Activated T-helper 9 cell treated with anti-CD3 and anti-CD28 coated beads, Interleukin-2, amount 50 U/mL, for 16 hours (primary cell): ENCODE data around the gene TET1.
"Not testable (repeated sequence)": the region's sequence is repeated elsewhere in the genome, so short reads cannot be mapped to it uniquely, and the experiment has no call there.

ENCODE experiments used
- DNase-seq: peaks from one replicate; pipeline ENCODE4 v3.0.0-alpha.2; 2020; ENCODE audit warnings: low read depth

Gene TET1

DNA sequence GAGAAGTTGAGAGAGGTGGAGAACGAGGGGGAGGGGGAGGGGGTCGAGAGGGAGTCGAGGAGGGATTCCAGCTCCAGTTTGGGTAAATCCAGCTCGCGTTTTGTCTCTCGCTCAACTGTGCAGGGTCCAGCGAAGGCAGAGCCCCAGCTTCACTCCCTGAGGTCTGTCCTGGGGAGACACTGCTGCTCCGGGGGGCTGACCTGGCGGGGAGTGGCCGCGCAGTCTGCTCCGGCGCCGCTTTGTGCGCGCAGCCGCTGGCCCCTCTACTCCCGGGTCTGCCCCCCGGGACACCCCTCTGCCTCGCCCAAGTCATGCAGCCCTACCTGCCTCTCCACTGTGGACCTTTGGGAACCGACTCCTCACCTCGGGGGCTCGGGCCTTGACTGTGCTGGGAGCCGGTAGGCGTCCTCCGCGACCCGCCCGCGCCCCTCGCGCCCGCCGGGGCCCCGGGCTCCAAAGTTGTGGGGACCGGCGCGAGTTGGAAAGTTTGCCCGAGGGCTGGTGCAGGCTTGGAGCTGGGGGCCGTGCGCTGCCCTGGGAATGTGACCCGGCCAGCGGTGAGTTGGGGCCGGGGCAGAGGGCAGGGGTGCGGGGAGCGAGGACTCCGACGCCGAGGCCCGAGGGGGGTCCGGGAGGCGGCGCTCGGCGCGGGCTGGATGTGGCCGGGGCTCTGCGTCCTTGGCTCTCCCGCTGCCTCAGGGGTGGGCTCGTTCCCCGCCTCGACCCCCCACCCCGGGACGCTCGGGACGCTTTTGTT, at the start of gene TET1:
TET1 (plus strand) TSS at position 152 of the 757 bp plus-strand sequence. CDS start 12,002 bp downstream, outside the sequence.
- no peak for DNase-seq

DNA sequence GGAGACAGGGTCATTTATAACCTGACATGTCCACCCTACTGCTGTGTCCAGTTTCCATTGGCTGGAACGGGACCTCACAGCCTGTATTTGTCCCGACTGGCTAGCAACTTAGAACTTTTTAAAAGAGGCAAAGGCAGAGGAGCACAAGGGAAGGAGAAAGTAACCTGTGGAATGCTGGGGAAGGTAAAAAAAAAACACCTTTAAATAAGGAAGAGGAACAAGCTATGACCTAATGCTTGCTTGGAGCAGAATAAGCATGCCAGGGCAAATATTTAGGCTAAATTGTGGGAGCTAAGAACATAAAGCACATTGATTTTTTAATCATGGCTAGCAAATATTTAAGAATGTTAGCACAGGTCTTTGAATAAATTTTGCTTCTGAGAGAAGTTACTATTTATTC, 43.9 kb upstream of the TET1 start:
- DNase-seq, result not testable (repeated sequence)

DNA sequence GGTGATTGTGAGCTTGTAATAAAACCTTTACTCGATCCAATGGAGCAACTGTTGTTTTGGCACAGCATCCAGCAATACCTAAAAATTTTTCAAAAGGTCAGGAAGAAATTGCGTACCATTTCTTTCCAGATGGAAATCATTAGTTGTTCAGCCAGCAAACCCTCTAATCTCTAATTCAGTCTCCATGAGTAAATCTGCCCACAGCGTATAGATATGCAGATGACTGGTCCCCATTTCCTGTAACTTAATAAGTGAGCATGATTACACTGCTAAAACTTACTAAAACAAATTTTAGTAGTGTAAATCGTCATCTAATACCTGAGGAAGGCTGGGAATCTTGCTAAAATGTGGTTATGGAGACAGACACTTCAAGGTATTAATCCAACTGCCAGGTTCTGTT, 43.4 kb upstream of the TET1 start:
- DNase-seq, result no peak

DNA sequence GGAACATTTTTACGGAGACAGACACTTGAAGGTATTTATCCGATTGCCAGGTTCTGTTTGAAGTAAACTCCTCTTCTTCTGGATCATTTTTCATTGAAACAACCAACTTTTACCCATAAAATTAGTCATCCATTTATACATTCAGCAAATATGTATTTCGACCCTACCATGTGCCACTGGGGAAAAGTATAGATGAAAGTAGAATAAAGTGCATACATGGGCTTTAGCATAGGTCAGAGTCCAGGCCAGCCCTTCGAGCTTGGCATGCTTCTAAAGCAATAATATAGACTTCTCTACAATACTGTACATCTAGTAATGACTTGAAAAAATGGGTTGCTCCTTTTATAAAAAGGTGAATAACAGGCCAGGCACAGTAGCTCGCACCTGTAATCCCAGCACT, 42.9 kb upstream of the TET1 start:
- DNase-seq, result no peak

DNA sequence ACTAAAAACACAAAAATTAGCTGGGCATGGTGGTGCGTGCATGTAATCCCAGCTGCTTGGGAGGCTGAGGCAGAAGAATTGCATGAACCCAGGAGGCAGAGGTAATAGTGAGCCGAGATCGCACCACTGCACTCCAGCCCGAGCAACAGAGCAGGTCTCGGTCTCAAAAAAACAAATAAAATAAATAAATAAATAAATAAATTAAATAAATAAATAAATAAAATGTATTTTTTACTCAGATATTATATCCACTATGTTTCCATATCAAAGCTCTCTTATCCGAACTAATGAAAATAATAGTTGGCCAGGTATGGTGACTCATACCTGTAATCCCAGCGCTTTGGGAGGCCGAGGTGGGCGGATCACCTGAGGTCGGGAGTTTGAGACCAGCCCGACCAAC, 41.5 kb upstream of the TET1 start:
- not testable (repeated sequence) for DNase-seq

DNA sequence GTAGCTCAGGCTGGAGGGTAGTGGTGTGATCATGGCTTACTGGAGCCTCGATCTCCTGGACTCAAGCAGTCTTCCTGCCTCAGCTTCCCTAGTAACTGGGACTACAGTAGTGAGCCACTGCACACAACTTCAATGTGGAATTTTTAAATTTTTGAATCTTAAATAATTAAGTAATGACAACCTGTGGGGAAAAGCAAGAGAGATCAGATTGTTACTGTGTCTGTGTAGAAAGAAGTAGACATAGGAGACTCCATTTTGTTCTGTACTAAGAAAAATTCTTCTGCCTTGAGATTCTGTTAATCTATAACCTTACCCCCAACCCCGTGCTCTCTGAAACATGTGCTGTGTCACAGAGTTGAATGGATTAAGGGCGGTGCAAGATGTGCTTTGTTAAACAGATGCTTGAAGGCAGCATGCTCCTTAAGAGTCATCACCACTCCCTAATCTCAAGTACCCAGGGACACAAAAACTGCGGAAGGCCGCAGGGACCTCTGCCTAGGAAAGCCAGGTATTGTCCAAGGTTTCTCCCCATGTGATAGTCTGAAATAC, 34.6 kb upstream of the TET1 start:
- DNase-seq, result not testable (repeated sequence)

DNA sequence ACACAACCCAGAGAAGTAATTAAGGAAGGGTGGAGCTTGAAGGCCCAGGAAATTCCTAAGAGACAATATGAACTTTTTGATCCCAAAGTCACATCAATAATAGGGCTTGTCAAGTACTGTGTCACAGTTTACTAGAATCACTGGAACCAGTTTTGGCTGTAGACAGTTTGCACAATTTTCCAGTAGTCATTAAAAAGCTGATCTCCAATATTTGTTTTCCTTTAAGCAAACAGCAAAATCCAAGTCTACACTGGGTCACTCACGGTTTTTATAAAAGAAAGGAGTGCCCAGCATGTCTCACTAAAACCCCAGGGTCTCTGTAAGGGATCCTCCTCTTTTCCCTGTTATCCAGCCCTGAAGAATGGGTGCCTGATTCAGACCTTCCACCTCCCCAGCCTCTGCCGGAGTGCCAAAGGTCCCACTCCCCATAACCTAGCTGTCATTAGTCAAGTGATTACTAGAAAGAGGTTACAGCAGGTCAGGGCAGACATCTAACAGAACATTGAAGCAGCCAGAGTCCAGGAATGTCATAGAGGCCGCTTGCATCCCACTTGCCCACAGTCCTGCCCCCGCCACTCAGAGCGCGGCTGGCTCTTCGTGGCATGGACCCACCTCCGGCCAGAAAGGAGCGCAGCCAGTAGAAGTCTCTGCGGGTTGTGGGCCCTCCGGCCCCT, 33.4 kb upstream of the TET1 start:
- DNase-seq, result no peak

DNA sequence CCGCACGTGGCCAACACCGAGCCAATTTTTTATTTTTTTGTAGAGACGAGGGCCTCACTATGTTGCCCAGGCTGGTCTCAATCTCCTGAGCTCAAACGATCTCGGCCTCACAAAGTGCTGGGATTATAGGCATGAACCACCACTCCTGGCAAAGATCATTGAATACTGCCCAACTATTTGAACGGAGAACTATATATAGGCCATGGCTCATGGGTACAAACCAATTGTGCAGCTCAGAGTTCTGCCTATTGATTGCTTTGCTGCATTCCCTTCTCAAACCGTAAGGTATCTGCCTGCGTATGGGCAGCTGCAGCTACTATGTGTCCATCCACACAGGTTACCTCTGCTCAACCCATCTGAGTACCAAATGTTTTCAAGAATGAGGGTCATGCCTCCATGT, 23.2 kb upstream of the TET1 start:
- no peak for DNase-seq

DNA sequence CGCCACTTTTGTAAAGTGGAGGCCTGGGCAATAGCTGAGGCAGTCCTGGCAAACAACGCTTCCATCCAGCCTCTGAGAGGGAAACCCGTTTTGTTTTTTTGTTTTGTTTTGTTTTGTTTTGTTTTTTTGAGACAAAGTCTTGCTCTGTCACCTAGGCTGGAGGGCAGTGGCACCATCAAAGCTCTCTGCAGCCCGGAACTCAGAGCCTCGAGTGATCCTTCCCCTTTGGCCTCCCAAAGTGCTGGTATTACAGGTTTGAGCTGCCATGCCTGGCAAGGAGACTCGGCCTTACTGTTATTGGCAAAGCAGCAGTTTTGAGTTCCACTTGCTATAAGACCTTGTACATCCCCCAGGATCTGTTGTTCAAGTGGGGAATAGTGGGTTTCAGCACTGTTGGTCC, 22.3 kb upstream of the TET1 start:
- no peak for DNase-seq

DNA sequence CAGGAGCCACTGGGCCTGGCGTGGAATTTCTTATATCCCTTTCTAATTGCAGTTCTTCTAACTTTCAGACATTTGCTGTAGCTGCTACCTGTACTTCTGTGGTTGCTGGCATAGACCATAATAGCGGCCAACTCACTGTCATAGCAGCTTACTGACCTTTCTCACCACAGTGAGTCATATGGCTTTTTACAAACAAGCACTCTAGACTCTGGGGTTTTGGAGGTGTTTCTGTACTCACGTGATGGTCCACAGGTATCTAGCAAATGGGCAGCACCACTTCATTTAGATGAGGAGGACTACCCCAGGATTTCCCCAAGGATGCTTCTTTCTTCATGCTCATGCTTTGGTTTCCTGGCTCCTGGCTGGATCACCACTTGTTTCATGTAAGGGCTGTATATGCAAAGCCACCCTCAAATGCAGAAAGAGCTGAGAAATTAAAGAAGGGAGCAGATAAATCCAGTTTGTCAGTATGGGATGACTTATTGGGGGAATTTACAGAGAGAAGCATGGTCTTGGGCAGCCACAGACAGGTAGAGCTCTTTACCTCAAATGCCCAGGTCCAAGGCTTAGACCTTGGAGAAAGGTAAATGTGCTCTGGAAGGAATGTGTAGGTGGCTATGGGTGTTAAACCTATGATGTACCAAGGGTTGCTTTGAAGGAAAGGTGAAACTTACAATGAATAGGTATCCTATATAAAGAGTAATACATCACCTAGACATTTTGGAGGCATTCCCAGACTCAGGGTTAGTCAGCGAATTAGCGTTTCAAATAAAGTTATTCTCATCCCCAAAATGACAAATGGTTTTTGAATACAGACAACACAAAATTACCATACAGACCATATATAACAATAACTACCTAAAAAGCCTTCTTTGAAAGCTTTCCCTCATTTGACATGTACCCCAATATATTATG, 16.9 kb upstream of the TET1 start:
- DNase-seq, result no peak

DNA sequence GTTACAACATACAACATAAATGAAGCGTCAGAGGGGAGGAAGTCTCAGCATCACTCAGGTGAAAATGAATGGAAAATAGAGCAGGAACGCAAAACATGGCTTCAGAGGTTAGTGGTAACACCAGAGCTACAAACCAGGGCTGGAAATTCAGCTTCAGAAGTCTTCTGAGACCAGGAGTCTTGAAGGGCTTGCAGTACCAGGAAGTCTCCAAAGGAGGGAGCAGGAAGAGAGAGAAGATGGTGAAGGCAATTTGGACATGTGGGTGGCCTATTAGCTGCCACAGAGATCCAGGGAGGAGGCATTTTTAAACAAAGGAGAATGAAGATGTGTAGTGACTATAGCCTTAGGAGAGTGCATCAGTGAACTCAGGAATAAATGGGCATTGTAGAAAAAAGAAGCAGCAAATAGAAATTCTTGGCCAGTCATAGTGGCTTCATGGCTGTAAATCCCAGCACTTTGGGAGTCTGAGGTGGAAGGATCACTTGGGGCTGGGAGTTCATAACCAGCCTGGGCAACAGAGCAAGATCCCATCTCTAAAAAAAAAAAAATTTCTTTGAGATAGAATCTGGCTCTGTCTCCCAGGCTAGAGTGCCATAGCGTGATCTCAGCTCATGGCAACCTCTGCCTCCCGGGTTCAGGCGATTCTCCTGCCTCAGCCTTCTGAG, 9.3 kb upstream of the TET1 start:
- DNase-seq, result no peak

DNA sequence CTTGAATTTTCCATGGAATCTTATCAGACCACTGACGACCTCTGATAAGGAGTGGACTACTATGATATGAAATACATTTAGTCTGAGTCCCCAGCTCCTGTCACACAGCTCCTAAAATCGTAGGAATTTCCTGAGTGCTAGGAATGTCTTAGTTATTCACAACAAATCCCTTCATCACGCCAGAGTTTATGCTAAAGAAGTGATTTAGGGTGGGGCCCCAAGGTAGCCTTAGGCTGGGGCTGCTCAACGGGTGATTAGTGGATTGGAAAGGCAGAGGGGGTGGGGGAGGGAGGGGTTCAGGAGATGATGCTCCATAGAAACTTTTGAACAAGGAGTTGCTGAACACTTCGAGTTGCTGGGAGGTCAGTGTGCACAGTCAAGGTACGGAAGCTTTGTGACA, 7.0 kb upstream of the TET1 start:
- no peak for DNase-seq

DNA sequence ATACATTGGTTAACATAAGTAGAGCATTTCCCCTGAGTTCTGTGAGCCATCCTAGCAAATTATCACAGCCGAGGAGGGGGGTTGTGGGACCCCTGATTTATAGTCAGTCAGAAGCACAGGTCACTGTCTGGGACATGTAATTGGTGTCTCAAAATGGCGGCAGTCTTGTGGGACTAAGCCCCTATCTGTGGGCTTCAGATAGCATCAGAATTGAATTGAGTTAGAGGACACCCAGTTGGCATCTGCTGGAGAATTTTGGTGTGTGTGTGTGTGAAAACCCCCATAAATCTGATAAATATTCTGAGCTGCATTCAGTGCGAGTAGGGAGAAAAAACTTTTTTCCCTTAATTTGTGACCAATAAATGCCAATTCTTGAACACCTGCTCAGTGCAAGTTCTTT, 6.5 kb upstream of the TET1 start:
- no peak for DNase-seq

DNA sequence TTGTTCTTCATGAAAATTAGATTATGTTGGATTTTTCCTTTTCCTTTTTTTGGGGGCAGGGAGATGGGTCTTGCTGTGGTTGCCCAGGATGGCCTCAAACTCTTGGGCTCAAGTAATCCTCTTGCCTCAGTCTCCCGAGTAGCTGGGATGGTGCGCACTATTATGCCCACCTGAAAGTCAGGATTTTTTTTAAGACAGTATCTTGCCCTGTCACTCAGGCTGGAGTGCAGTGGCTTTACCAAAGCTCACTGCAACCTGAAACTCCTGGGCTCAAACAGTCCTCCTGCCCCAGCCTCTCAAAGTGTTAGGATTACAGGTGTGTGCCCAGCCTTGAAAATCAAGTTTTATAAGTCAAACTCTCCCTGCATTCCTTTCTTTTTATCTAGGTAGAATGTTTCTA, 1.7 kb upstream of the TET1 start:
- DNase-seq, result no peak

DNA sequence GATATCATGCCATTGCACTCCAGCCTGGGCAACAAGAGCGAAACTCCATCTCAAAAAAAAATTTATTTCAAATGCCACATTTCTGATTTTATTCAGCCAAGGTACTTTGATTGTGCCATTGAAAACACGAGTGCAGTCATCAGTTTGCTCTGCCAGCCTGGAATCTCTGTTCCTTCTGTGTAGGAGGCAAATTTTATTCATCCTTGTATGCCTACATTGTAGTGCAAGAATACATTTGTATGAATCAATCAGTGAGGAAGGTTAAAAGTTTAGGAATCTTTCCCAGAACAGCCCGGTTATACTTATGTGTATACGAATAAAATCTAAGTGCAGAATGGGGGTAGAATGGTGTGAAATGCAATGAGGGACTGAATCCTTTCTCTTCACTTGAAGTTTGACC, 886 bp upstream of the TET1 start:
- DNase-seq, result no peak

DNA sequence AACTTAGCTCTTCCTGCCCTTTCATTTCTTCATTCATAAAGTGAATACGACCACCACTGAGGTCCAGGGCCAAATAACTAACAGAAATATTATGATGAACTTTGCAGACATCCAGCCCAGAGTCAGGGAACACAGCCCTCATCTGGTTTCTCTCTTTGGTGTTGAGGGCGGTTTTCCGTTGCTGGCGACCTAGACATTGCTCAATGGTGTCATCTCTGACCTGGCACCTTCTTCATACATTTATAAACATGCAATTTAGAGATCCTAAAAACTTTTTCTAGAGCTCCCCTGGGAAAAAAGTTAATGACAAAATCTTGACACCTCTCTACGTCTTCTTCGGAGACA, 324 bp upstream of the TET1 start:
- no peak for DNase-seq

DNA sequence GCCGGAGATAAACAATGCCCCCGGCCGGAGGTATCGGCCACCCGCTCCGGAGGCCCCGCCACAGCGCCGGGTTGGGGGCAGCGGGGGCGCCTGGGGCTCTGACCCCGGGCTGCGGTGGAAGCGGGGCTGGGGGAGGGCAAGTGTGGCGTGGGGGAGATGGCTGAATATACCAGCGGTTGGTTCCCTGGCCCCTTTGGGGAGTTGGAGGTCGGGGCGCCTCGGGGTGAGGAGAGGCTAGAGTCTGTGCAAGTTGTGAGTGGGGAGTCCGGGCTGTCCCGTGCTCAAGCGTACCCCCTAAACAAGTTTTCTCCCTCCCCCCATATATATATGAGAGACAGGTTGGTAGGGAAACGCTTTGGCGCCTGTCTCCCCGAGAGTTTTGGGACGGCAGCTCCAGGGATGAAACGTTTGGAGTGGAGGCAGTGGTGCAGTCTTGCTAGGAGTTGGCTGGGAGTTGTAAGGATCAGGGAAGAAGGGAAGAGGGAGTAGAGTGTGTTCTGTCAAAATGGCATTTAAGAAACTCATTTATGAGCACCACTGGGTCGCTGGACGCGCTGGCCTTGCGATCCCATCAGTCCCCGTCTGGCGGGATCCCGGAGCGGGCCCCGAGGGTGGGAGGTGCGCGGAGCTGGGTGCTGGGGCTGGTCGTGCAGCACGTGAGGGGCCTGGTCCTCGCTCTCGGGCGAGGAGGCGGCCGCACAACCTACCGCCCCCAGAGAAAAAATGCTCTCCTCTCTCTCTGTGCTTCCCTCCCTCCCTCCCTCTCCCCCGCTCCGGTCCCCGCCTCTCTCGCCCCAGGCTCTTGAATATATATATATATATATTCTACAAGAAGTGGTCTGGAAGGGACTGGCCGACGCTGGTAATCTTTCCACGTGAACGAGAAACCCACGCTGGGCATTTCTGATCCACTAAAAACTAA, 1.1 kb downstream of the TET1 start:
- no peak for DNase-seq

DNA sequence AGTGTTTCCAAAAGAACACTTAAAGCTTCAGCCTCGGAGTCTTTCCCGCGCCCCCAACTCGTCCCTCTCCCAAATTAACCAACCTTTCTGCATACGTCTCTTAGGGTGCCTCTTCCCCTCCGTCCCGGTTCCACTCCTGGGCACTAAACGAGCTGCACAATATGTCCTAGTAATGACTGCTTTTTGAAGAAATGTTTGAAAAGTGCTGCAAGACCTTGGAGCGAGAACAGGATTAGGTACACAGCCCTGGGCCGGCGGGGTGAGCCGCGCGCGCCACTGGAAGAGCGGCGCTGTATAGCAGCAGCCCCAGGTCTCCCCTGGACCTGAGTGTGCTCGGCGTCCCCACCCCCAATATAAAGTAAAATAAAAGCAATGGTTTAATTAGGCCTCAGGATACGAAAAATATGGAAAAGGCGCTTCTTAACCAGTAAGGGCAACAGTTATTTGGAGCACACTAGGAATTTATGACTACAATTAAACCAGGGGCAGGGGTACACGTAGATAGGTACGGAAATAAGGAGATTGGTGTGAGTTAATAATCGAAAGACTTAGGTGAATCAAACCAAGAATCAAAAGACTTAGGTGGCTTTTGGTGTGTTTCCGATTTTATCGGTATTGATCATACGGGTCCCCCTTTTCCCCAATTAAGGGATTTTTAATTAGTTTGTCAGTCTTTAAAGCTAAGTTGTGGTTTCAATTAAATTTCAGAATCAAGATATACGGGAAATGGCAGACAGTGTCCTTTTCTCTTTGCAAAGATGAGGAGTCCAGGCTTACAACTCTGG, 1.9 kb downstream of the TET1 start:
- no peak for DNase-seq

DNA sequence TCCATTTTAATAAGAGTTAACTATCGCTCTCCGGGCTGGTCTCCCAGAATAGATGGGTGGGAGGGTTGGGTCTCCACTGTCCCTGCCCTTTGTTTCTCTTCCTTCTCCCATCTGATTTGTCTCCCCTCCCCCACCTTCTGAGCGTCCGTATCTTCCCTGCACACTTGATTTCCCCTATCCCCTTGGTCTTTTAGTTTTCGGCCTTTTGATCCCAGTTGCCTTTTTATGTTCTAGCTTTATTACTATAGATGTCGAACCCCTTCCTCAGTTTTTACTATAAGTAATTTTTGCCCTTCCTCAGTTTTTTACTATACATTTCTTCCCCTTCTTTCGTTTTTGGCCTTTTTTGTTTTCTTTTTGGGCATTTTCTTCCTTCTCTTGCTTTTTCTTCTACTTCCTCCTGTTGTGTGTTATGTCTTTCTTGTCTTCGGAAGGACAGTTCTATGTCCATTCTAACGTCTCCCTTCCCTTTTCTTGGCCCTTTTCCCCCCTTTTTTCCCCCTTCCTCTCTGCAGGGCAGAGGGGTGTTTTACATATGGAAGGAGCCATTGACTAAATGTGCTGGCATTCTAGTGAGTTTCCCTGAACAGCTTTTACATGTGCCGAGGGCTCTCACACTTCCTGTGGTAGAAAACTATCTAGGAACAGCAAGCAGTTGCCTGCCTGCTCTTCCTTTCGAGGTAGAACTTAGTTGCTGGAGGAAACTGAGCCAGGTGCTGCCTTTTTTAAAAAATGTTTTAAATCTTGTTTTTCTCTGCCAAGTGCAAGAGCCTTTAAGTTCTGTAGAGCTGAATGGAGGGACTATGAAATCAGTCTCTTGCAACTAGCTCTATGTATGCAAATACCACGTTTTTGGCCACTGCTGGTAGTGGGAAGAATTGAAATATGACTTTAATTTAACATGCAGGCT, 2.8 kb downstream of the TET1 start:
- DNase-seq, result no peak
